ENCODE measurements around the gene SLC39A1. TPM values are rescaled to one million over a fixed set of nuclear protein-coding genes. Genes with fewer than 3 reads are reported as not detected.
"Not testable (repeated sequence)": the region's sequence is repeated elsewhere in the genome, so short reads cannot be mapped to it uniquely, and the experiment has no call there.

The SLC39A1 gene
- total and polyA plus RNA-seq, 4 donors = 73.4 to 247 (median 122) TPM

DNA sequence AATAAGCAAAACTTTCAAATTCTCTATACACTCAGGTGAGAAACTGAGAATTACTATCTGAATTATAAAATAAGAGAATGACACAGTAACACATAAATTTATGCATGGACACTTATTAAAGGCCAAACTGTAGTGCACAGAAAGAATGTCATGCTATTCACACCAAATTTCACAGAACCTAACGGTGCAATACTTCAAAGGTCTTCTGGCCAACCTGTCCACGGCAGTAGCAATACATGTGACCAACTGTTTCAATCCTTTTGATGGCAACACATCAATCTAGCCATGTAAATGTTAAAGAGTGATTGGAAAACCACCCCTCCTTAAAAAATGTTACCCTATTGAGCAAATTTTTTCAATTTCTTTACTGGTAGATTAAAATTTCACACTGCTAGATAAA lies 51.0 kb downstream of the SLC39A1 start:
- TF ChIP-seq, protein P1, sequence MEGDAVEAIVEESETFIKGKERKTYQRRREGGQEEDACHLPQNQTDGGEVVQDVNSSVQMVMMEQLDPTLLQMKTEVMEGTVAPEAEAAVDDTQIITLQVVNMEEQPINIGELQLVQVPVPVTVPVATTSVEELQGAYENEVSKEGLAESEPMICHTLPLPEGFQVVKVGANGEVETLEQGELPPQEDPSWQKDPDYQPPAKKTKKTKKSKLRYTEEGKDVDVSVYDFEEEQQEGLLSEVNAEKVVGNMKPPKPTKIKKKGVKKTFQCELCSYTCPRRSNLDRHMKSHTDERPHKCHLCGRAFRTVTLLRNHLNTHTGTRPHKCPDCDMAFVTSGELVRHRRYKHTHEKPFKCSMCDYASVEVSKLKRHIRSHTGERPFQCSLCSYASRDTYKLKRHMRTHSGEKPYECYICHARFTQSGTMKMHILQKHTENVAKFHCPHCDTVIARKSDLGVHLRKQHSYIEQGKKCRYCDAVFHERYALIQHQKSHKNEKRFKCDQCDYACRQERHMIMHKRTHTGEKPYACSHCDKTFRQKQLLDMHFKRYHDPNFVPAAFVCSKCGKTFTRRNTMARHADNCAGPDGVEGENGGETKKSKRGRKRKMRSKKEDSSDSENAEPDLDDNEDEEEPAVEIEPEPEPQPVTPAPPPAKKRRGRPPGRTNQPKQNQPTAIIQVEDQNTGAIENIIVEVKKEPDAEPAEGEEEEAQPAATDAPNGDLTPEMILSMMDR (IDR thresholded peaks at IDR 0.05; ENCODE audit: control extremely low read depth, extremely low read depth) = no peak
- Histone ChIP-seq H3K9ac (ENCODE audit: insufficient read depth in 1 of 2, low read length in 2 of 2) (no peak overlapping the region), H3K27me3 (ENCODE audit: control insufficient read depth in 3 of 3, insufficient read depth in 3 of 3, low read length in 2 of 3) (no peaks in the 10 kb centered on the region), H3K4me3 (no peak overlapping the region), H3K4me1 (ENCODE audit: control insufficient read depth in 5 of 5, insufficient read depth in 5 of 5, low read length in 5 of 5) (peaks cover 0 to 3% (median 0%) of the 10 kb centered on the region in 5 donors), H3K9me3 (ENCODE audit: control insufficient read depth in 4 of 4, insufficient read depth in 3 of 4, low read length in 3 of 4) (no peaks in the 10 kb centered on the region), H3K36me3 (ENCODE audit: control insufficient read depth in 4 of 4, insufficient read depth in 4 of 4, low read length in 4 of 4) (peaks cover 0 to 10% (median 4%) of the 10 kb centered on the region in 4 donors), H3K27ac (ENCODE audit: low read depth in 1 of 2, low read length in 1 of 2) (no peak overlapping the region)
- WGBS, 2 donors = 77 to 81% methylated on average over 2 of the region's 2 CpGs
- DNase-seq = no peak
- no peak for ATAC-seq (ENCODE audit: insufficient read depth, low FRiP score)

DNA sequence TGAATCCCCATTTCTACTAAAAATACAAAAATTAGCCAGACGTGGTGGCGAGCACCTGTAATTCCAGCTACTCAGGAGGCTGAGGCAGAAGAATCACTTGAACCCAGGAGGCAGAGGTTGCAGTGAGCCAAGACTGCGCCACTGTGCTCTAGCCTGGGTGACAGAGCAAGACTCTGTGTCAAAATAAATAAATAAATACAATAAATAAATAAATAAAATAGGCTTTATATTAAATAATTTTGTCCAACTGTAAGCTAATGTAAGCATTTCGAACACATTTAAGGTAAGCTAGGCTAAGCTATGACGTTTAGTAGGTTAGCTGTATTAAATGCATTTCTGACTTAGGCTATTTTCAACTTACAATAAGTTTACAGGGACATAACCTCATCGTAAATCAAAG lies 52.8 kb downstream of the SLC39A1 start:
- H3K4me1 ChIP-seq (ENCODE audit: control insufficient read depth in 5 of 5, insufficient read depth in 5 of 5, low read length in 5 of 5); H3K36me3 ChIP-seq (ENCODE audit: control insufficient read depth in 4 of 4, insufficient read depth in 4 of 4, low read length in 4 of 4); H3K4me3 ChIP-seq; H3K27ac ChIP-seq (ENCODE audit: low read depth in 1 of 2, low read length in 1 of 2); H3K9me3 ChIP-seq (ENCODE audit: control insufficient read depth in 4 of 4, insufficient read depth in 3 of 4, low read length in 3 of 4); ATAC-seq (ENCODE audit: insufficient read depth, low FRiP score); DNase-seq; H3K9ac ChIP-seq (ENCODE audit: insufficient read depth in 1 of 2, low read length in 2 of 2); H3K27me3 ChIP-seq (ENCODE audit: control insufficient read depth in 3 of 3, insufficient read depth in 3 of 3, low read length in 2 of 3): not testable (repeated sequence)
- WGBS, 2 donors = 87 to 92% methylated on average over 6 of the region's 6 CpGs

Small RNA genes lying within 50 kb of the gene (small RNA-seq; reads per million reads assigned to genes)
- gene MIR6737 (ENCODE audit: low replicate concordance) = 0.06 reads per million

Other genes with a start within 250 kb of the SLC39A1 start
- 10 to 100 TPM; 63.5 to 70.4 TPM for gene INTS3, start 235.5 kb downstream of the SLC39A1 start, total RNA-seq
- gene INTS3, start 235.5 kb downstream of the SLC39A1 start, polyA plus RNA-seq = 10 to 100 TPM; 31.3 to 38.6 TPM
- gene SLC27A3, start 188.1 kb downstream of the SLC39A1 start, total RNA-seq = 100 to 1,000 TPM in 1 of 2 donors, 10 to 100 TPM in 1; 15.8 to 162 TPM
- gene SLC27A3, start 188.1 kb downstream of the SLC39A1 start, polyA plus RNA-seq = 100 to 1,000 TPM in 1 of 2 donors, 10 to 100 TPM in 1; 53.9 to 223 TPM
- gene GATAD2B, start 40.6 kb downstream of the SLC39A1 start, total RNA-seq = 10 to 100 TPM; 20.8 to 41.7 TPM
- 1 to 10 TPM; 4.6 to 6.0 TPM for gene GATAD2B, start 40.6 kb downstream of the SLC39A1 start, polyA plus RNA-seq
- gene DENND4B, start 16.8 kb downstream of the SLC39A1 start, total RNA-seq = 10 to 100 TPM; 40.5 to 84.7 TPM
- 10 to 100 TPM; 57.2 to 61.6 TPM for gene DENND4B, start 16.8 kb downstream of the SLC39A1 start, polyA plus RNA-seq
- gene CRTC2, start 4.9 kb downstream of the SLC39A1 start, total RNA-seq = 10 to 100 TPM; 17.7 to 48.7 TPM
- 10 to 100 TPM; 41.9 to 43.2 TPM for gene CRTC2, start 4.9 kb downstream of the SLC39A1 start, polyA plus RNA-seq
- 10 to 100 TPM; 13.6 to 21.8 TPM for gene CREB3L4, start 4.4 kb upstream of the SLC39A1 start, total RNA-seq
- gene CREB3L4, start 4.4 kb upstream of the SLC39A1 start, polyA plus RNA-seq = 10 to 100 TPM in 1 of 2 donors, 1 to 10 TPM in 1; 9.5 to 13.7 TPM
- gene JTB, start 14.1 kb upstream of the SLC39A1 start, total RNA-seq = 100 to 1,000 TPM; 105 to 146 TPM
- gene JTB, start 14.1 kb upstream of the SLC39A1 start, polyA plus RNA-seq = 100 to 1,000 TPM; 206 to 230 TPM
- 100 to 1,000 TPM in 1 of 2 donors, 10 to 100 TPM in 1; 54.6 to 105 TPM for gene RAB13, start 22.8 kb upstream of the SLC39A1 start, total RNA-seq
- gene RAB13, start 22.8 kb upstream of the SLC39A1 start, polyA plus RNA-seq = 100 to 1,000 TPM; 171 to 229 TPM
- gene RPS27, start 27.2 kb upstream of the SLC39A1 start, total RNA-seq = 1,000 to 10,000 TPM; 1,333 to 1,488 TPM
- gene RPS27, start 27.2 kb upstream of the SLC39A1 start, polyA plus RNA-seq = 1,000 to 10,000 TPM; 5,278 to 9,554 TPM
- under 1 TPM; 0.09 to 0.26 TPM for gene NUP210L, start 191.5 kb upstream of the SLC39A1 start, total RNA-seq
- gene NUP210L, start 191.5 kb upstream of the SLC39A1 start, polyA plus RNA-seq = under 1 TPM; 0.03 to 0.08 TPM
- 100 to 1,000 TPM; 164 to 433 TPM for gene TPM3, start 228.6 kb upstream of the SLC39A1 start, total RNA-seq
- 100 to 1,000 TPM; 178 to 482 TPM for gene TPM3, start 228.6 kb upstream of the SLC39A1 start, polyA plus RNA-seq
- 1 to 10 TPM; 3.2 to 5.4 TPM for gene CFAP141, start 242.8 kb upstream of the SLC39A1 start, total RNA-seq
- gene CFAP141, start 242.8 kb upstream of the SLC39A1 start, polyA plus RNA-seq = 1 to 10 TPM; 3.7 to 8.4 TPM

All from lung (tissue), 13 donors.